GM12891 (cell line): ENCODE results near the gene PRKD3.
A peak's percentile ranks its signal among the peaks of the same experiment; 100 is the strongest.

ENCODE experiments used
- POLR2A ChIP-seq: IDR thresholded peaks from 2 replicates; pipeline ENCODE4 v1.6.1; 2011; ENCODE audit warnings: low read depth, low read length, control low read depth
- POLR2AphosphoS5 ChIP-seq: IDR thresholded peaks from 2 replicates; pipeline ENCODE4 v1.6.1; 2011; ENCODE audit warnings: low read depth, low read length, control low read depth
- SPI1 ChIP-seq: IDR thresholded peaks from 2 replicates; pipeline ENCODE4 v1.6.1; 2011; ENCODE audit warnings: low read depth, low read length, control low read depth

DNA sequence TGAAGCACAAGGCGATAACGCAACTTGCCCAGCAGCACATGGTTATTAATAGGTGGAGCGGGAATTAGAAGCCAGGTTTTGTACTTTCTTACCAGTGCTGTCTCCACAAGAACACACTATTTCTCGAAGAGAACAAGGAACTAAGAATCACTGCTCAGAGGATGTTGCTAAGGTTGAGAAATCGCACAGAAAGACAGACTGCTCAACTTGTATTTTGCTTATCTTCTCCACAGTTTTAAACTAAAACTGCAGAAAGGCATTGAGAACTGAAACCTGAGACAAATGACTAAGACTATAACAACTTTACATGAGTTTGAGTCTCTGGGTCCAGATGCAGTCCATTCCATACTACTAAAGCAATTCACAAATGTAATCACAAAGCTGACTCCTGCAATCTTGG lies 6.2 kb downstream of the PRKD3 start:
- TF ChIP-seq SPI1 (peak; percentile 76), POLR2AphosphoS5 (no peak), POLR2A (no peak)
